NB4 (cell line): Measurements from ENCODE around the gene CACNA2D4.

Source experiments
- DNase-seq: peaks from one replicate; pipeline ENCODE4 v3.0.0; 2010; ENCODE audit warnings: low read depth
- H3K4me3 ChIP-seq: one replicate; pipeline ENCODE4 v1.5.1; 2011; ENCODE audit warnings: mild to moderate bottlenecking, low read depth, low read length, moderate library complexity
- CTCF ChIP-seq: IDR thresholded peaks from one replicate; pipeline ENCODE4 v1.5.1; 2012; ENCODE audit warnings: low read depth, low read length
- MYC ChIP-seq: IDR thresholded peaks from 2 replicates; pipeline ENCODE4 v1.6.1; 2011; ENCODE audit warnings: low read depth, low read length
- POLR2A ChIP-seq: IDR thresholded peaks from 2 replicates; pipeline ENCODE4 v1.6.1; 2011; ENCODE audit warnings: mild to moderate bottlenecking; ENCODE audit not compliant: insufficient read length; ENCODE audit errors: extremely low read depth
- TF ChIP-seq, protein P1 (sequence below): IDR thresholded peaks from 2 replicates; pipeline ENCODE4 v1.6.1; 2011; ENCODE audit warnings: low read depth, low read length

Gene CACNA2D4

GRCh38 chr12:1930803-1931597, 12.5 kb upstream of the CACNA2D4 start:
- DNase-seq, result no peak
- H3K4me3 ChIP-seq, result no peak overlapping the region
- no peak for TF ChIP-seq POLR2A
- no peak for TF ChIP-seq MYC
- no peak for TF ChIP-seq CTCF
- TF ChIP-seq, protein P1, sequence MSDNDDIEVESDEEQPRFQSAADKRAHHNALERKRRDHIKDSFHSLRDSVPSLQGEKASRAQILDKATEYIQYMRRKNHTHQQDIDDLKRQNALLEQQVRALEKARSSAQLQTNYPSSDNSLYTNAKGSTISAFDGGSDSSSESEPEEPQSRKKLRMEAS, result no peak

- no peak overlapping the region for H3K4me3 ChIP-seq
- TF ChIP-seq CTCF (no peak), MYC (no peak), POLR2A (no peak)
- TF ChIP-seq, protein P1, result no peak
- peak; percentile 61 for DNase-seq
Observed at GRCh38 chr12:1929985-1930802, 11.7 kb upstream of the CACNA2D4 start.

DNA sequence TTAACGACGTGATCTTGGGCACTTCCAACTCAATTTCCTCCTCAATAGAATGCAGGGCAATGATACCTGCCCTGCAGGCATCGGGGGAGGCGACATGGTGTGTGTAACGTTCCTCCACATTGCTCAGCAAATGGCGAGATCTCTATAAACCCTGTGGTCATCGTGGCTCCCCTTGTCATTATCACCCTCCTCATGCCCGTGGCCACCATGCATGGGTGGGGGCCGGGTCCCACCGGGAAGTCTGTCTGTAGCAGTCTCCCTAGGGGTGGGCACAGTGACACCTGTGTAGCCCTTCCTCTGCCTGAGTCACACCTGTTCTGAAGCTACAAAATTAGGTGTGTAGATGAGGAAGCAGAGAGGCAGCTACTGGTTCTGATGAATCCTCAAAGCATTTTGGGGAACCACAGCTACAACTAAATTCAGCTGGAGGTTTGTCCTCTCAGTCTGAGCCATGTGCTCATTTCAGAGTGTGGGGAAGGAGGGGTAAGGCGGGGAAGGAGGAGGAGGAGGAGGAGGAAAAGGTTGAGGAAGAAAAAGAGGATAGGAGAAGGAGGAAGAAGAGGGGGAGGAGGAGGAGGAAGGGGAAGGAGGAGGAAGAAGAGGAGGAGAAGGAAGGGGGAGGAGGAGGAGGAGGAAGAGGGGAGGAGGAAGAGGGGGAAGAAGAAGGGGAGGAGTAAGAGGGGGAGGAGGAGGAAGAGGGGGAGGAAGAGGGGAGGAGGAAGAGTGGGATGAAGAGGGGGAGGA, 11.0 kb upstream of the CACNA2D4 start:
- peak; percentile 47 for DNase-seq
- H3K4me3 ChIP-seq, result no peak overlapping the region

DNA sequence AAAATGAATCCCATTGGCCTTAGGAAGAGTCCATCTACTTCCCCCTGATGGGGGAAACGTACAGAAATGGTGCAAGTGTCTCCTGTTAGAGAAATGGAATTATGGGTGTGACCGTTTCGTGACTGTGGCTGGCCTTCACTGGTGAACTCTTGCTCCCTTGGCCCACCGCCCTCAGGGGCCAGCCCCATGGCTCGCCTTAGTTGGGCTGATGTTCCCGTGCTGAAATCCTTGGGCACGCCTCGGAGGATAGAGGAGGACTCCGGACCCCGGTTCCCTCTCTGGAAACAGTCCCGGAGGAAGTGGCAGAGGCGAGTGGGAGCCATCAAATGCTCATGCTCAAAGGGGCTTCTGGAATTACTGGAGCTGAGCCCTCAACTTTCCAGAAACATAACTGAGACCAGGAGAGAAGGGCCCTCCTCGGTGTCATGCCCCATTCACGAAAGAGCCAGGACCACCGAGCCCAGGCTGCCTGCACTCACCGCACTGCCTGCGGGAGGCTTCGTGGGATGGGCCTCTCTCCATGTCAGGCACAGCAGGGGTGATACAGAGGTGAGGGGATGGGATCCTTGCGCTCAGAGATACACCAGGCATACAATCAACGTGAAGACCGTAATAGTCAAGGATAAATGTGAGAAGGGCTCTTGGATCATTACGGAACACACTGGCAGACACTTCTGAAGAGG, 10.1 kb upstream of the CACNA2D4 start:
- H3K4me3 ChIP-seq, result no peak overlapping the region
- no peak for DNase-seq
- TF ChIP-seq, protein P1, result no peak
- TF ChIP-seq CTCF, result no peak
- TF ChIP-seq MYC, result no peak
- TF ChIP-seq POLR2A, result no peak

More for the DNA sequence above, 11.0 kb upstream of the CACNA2D4 start:
- TF ChIP-seq CTCF, result no peak
- TF ChIP-seq, protein P1, result peak; percentile 52

GRCh38 chr12:1927751-1928351, 9.4 kb upstream of the CACNA2D4 start:
- DNase-seq, result no peak
- TF ChIP-seq, protein P1, result no peak
- TF ChIP-seq POLR2A (no peak), CTCF (no peak), MYC (no peak)
- no peak overlapping the region for H3K4me3 ChIP-seq
